Activated CD8-positive, alpha-beta memory T cell treated with anti-CD3 and anti-CD28 coated beads for 4 hours (primary cell): ENCODE data around the gene DNAJC4.

Experiments used
- DNase-seq, 2 donors: peaks; one replicate each; pipeline ENCODE4 v3.0.0-alpha.2; 2020; ENCODE audit warnings: low read depth in 2 of 2

DNAJC4 gene

DNA sequence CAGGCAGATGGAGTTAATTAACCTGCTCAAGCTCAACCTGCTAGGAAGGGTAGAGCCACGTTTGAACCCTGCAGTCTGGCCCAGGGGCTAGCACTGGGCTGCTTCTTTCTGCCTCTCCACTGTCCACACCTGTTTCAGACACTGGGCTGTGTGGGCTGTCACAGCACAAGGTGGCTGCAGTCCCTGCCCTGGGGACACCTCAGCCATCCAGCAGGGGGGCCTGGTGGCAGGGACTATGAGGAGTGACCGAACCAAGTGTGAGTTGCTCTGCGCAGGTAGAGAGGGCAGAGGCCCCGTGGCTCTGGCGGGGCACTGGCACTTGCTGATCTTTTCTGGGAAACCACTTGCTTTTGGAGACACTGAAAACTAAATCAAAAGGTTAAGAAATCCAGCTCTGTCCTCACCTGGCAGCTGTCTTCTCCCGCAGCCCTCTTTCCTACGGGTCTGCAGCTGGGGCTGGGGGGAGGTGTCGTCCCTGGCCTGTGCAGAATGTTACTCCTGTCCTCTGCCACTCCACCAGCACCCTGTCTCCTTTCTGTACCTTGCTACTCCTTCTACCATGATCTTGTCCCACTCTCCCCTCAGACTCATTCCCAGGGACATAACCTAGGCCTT lies 48.3 kb downstream of the DNAJC4 start:
- no peak for DNase-seq

DNA sequence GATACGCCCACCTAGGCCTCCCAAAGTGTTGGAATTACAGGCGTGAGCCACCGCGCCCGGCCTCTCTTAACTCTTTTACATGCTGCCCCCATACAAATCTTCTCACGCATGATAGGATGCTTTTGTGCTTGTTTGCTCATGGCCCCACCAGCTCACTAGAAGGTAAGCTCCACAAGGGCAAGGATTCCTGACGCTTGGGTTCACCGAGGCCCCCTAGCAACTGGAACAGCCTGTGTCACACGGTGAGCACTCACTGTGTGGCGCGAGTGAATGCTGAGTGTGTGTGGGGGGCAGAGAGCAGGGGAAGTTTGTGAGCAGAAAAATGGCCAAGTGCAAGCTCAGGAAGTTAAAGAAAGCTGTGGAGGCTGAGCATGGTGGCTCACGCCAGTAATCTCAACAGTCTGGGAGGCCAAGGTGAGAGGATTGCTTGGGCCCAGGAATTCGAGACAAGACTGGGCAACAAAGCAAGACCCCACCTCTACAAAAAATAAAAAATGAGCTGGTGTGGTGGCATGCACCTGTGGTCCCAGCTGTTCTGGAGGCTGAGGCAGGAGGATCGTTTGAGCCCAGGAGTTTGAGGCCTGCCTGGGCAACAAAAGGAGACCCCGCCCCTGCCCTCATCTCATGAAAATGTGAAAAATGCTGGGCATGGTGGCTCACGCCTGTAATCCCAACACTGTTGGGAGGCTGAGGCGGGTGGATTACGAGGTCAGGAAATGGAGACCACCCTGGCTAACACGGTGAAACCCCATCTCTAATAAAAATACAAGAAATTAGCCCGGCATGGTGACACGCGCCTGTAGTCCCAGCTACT lies 51.8 kb downstream of the DNAJC4 start:
- DNase-seq, result no peak

DNA sequence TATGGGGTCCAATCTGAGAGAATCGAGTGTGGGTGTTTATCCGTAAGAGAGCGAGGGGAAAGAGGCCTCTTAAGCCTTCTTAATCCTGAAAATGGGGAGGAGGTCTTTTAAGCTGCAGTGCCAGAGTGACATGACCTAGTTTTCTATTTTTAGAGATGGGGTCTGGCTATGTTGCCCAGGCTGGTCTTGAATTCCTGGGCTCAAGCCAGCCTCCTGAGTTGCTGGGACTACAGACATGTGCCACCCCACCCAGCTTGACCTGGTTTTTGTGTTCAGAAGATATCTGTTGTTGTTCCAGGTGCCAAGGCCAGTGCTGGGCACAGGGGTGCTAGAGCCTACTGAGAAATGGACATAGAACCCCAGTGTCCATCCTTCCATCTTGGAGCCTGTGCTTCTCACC lies 52.7 kb downstream of the DNAJC4 start:
- no peak for DNase-seq
